Keratinocyte (primary cell): Measurements from ENCODE around the gene PIPOX. TPM values are rescaled to one million over a fixed set of nuclear protein-coding genes. Genes with fewer than 3 reads are reported as not detected.

ENCODE experiments used
- DNase-seq: peaks from one replicate; pipeline ENCODE4 v3.0.0-alpha.2; 2011; ENCODE audit warnings: low read depth, missing footprints, low spot score
- FAIRE-seq: peaks from 2 replicates; lab custom pipeline; 2011; peaks lifted over from hg19 to GRCh38; lab: Jason Lieb, UNC
- H2AFZ ChIP-seq: 2 replicates; pipeline ENCODE4 v1.6.0; 2012; ENCODE audit warnings: low read length, control low read depth, inconsistent platforms; ENCODE audit not compliant: control insufficient read depth
- H3K27ac ChIP-seq: 2 replicates; pipeline ENCODE4 v1.5.1; 2011; ENCODE audit warnings: low read length; ENCODE audit not compliant: control insufficient read depth, insufficient read depth
- H3K27me3 ChIP-seq: 3 replicates; pipeline ENCODE4 v1.6.0; 2011; ENCODE audit warnings: low read length; ENCODE audit not compliant: control insufficient read depth, insufficient read depth; ENCODE audit errors: extremely low read depth
- H3K36me3 ChIP-seq, 2 experiments: 2 replicates in 1 of 2; 3 replicates in 1 of 2; pipeline ENCODE4 v1.5.1; 2011; ENCODE audit warnings: low read length in 2 of 2, mild to moderate bottlenecking in 1 of 2; ENCODE audit not compliant: control insufficient read depth in 2 of 2, insufficient read depth in 2 of 2; ENCODE audit errors: extremely low read depth in 1 of 2
- H3K4me1 ChIP-seq: 3 replicates; pipeline ENCODE4 v1.5.1; 2011; ENCODE audit warnings: low read length; ENCODE audit not compliant: control insufficient read depth, insufficient read depth; ENCODE audit errors: extremely low read depth
- H3K4me2 ChIP-seq: 3 replicates; pipeline ENCODE4 v1.6.0; 2011; ENCODE audit warnings: low read depth, low read length; ENCODE audit not compliant: control insufficient read depth, insufficient read depth; ENCODE audit errors: extremely low read depth
- H3K4me3 ChIP-seq, 3 experiments: fragments of 200-600 bp in 1 of 3; sonication (generic) in 1 of 3; 2 replicates in 2 of 3; 3 replicates in 1 of 3; pipeline ENCODE4 v1.5.1; 2011 to 2016; ENCODE audit warnings: low read length in 3 of 3, mild to moderate bottlenecking in 3 of 3, control low read depth in 2 of 3, inconsistent platforms in 1 of 3, low read depth in 1 of 3, mixed read lengths in 1 of 3, mixed run types in 1 of 3, moderate library complexity in 1 of 3; ENCODE audit not compliant: control insufficient read depth in 2 of 3, insufficient read depth in 2 of 3; ENCODE audit errors: extremely low read depth in 1 of 3
- H3K79me2 ChIP-seq: 2 replicates; pipeline ENCODE4 v1.6.0; 2012; ENCODE audit warnings: low read length; ENCODE audit not compliant: control insufficient read depth, insufficient read depth
- H3K9ac ChIP-seq: 3 replicates; pipeline ENCODE4 v1.6.0; 2011; ENCODE audit warnings: low read length; ENCODE audit not compliant: control insufficient read depth, insufficient read depth; ENCODE audit errors: extremely low read depth
- H3K9me1 ChIP-seq: 3 replicates; pipeline ENCODE4 v1.6.0; 2011; ENCODE audit warnings: low read length; ENCODE audit not compliant: control insufficient read depth, insufficient read depth; ENCODE audit errors: extremely low read depth
- H3K9me3 ChIP-seq: 2 replicates; pipeline ENCODE4 v1.5.1; 2012; ENCODE audit warnings: low read depth, low read length; ENCODE audit not compliant: control insufficient read depth
- H4K20me1 ChIP-seq: 3 replicates; pipeline ENCODE4 v1.6.0; 2011; ENCODE audit warnings: low read length; ENCODE audit not compliant: control insufficient read depth, insufficient read depth; ENCODE audit errors: extremely low read depth
- CTCF ChIP-seq, 3 experiments: IDR thresholded peaks in 1 of 3; conservative IDR thresholded peaks in 1 of 3; optimal IDR thresholded peaks in 1 of 3; 2 replicates in 2 of 3; 3 replicates in 1 of 3; pipeline versions ENCODE3 to v1.5.1; 2011; ENCODE audit warnings: low read length in 3 of 3, mild to moderate bottlenecking in 3 of 3, moderate library complexity in 2 of 3, control low read depth in 1 of 3, inconsistent platforms in 1 of 3; ENCODE audit not compliant: insufficient read depth in 2 of 3; ENCODE audit errors: extremely low read depth in 1 of 3
- EZH2 ChIP-seq: IDR thresholded peaks from one replicate; pipeline ENCODE4 v1.6.1; 2012; ENCODE audit warnings: inconsistent platforms, mild to moderate bottlenecking, low read length, moderate library complexity
- dilution Hi-C: fragments of 300-500 bp; cut with MboI; formaldehyde crosslinking; loops from one replicate; pipeline ENCODE4 v1.7.0; 2020; ENCODE audit warnings: low sequenced_read_pairs; ENCODE audit not compliant: extremely low pct_ligation_motif_present
- polyA plus RNA-seq, 5 experiments: library from polyadenylated mRNA; depleted of rRNA in 3 of 5; stranded (reverse) in 3 of 5; stranded (forward) in 1 of 5; unstranded in 1 of 5; fragments of >200 nt; gene quantifications; 1 replicate in 1 of 5; 2 replicates in 3 of 5; 3 replicates in 1 of 5; pipeline versions ENCODE4 v1.2.1 to v1.2.3, GENCODE V29; 2011 to 2012; ENCODE audit warnings: missing spikeins in 2 of 5, low read depth in 1 of 5, low replicate concordance in 1 of 5

The PIPOX gene
- polyA plus RNA-seq, 1 donor (not counting 4 experiments of a cell fraction or from before 2014, with no cell fraction given), result not detected

- no peaks in the 10 kb centered on the region for H4K20me1 ChIP-seq
- DNase-seq, result no peak
- dilution Hi-C loops, result no loop called here
These were observed 36.9 kb downstream of the PIPOX start for GRCh38 chr17:29079887-29080286.

GRCh38 chr17:29080323-29080722 is 37.4 kb downstream of the PIPOX start:
- DNase-seq (no peak), FAIRE-seq (no peak)
- no peaks in the 10 kb centered on the region for H3K4me1 ChIP-seq
- H3K79me2 ChIP-seq, result no peaks in the 10 kb centered on the region
- H3K27me3 ChIP-seq, result no peaks in the 10 kb centered on the region
- H3K9me3 ChIP-seq, result no peaks in the 10 kb centered on the region
- peaks cover 32 to 34% of the 10 kb centered on the region in 2 experiments for H3K36me3 ChIP-seq
- no peak overlapping the region for H3K4me3 ChIP-seq
- no peak overlapping the region for H3K4me2 ChIP-seq
- no peak for TF ChIP-seq CTCF (optimal IDR thresholded peaks at IDR 0.05 in 1 of 3, IDR thresholded peaks at IDR 0.05 in 1 of 3, conservative IDR thresholded peaks at IDR 0.05 in 1 of 3; ENCODE audit: extremely low read depth in 1 of 3, insufficient read depth in 2 of 3, low read length in 3 of 3)
- TF ChIP-seq EZH2, result no peak
- H3K9ac ChIP-seq, result no peak overlapping the region
- no peak overlapping the region for H2AFZ ChIP-seq
- peaks cover 2% of the 10 kb centered on the region for H3K9me1 ChIP-seq
- dilution Hi-C loops, result no loop called here
- no peak overlapping the region for H3K27ac ChIP-seq
- no peaks in the 10 kb centered on the region for H4K20me1 ChIP-seq

More at GRCh38 chr17:29079887-29080286, 36.9 kb downstream of the PIPOX start:
- Histone ChIP-seq H3K4me2 (no peak overlapping the region), H2AFZ (no peak overlapping the region), H3K27ac (no peak overlapping the region), H3K9me3 (no peaks in the 10 kb centered on the region), H3K36me3 (peaks cover 28 to 32% of the 10 kb centered on the region in 2 experiments), H3K27me3 (no peaks in the 10 kb centered on the region), H3K4me1 (no peaks in the 10 kb centered on the region), H3K4me3 (no peak overlapping the region), H3K9ac (no peak overlapping the region), H3K9me1 (peaks cover 2% of the 10 kb centered on the region), H3K79me2 (no peaks in the 10 kb centered on the region)
- no peak for FAIRE-seq
- no peak for TF ChIP-seq CTCF (optimal IDR thresholded peaks at IDR 0.05 in 1 of 3, IDR thresholded peaks at IDR 0.05 in 1 of 3, conservative IDR thresholded peaks at IDR 0.05 in 1 of 3; ENCODE audit: extremely low read depth in 1 of 3, insufficient read depth in 2 of 3, low read length in 3 of 3)
- no peak for TF ChIP-seq EZH2
